Measurements from ENCODE around the gene MED27. TPM values are rescaled to one million over a fixed set of nuclear protein-coding genes. Genes with fewer than 3 reads are reported as not detected.

Gene MED27
- total RNA-seq, 1 experiment from 2014 or later = 24.4 TPM

DNA sequence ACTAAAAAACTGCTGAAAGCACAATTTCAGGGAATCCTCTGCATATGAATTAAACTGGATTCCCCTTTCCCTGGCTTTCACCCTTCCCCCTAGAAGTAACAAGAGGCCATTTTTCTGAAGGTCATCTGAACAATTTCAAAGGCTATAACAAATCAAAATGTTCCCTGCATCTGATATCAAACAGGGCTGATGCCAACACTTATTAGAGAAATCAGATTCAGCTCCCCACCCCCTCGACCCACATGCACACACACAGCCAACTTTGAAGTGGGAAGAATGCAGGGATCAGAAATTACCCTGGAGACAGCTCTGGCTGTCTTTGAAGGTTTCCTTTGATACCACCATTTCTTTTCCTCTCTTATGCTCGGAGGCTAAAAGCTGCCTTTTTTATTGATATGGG is 190.7 kb downstream of the MED27 start:
- intact Hi-C loops (cut with micrococcal nuclease; ENCODE audit: unreplicated experiment) (no loop called here), in situ Hi-C loops (cut with HindIII; ENCODE audit: low pct_unique_long_range_greater_than_20kb, low sequenced_read_pairs) (no loop called here)
- ChIA-PET POLR2A (no interaction called here), CTCF (no interaction called here)
- H3K4me3 ChIP-seq (ENCODE audit: low read depth in 2 of 2, low read length in 2 of 2) = no peak overlapping the region
- no peak for DNase-seq (ENCODE audit: low read depth, low spot score)
- no peaks in the 10 kb centered on the region for H3K36me3 ChIP-seq (ENCODE audit: control insufficient read depth, insufficient read depth, low read length)
- H3K27ac ChIP-seq (ENCODE audit: low read length) = no peak overlapping the region
- H3K4me1 ChIP-seq (ENCODE audit: control insufficient read depth, insufficient read depth, low read length) = no peaks in the 10 kb centered on the region; the same call in 1 of the 2 replicates
- BruUV-seq (replicated peaks) = no TSS peak
- H3K9me3 ChIP-seq (ENCODE audit: control insufficient read depth, insufficient read depth, low read depth, low read length) = no peaks in the 10 kb centered on the region
- TF ChIP-seq, protein P1, sequence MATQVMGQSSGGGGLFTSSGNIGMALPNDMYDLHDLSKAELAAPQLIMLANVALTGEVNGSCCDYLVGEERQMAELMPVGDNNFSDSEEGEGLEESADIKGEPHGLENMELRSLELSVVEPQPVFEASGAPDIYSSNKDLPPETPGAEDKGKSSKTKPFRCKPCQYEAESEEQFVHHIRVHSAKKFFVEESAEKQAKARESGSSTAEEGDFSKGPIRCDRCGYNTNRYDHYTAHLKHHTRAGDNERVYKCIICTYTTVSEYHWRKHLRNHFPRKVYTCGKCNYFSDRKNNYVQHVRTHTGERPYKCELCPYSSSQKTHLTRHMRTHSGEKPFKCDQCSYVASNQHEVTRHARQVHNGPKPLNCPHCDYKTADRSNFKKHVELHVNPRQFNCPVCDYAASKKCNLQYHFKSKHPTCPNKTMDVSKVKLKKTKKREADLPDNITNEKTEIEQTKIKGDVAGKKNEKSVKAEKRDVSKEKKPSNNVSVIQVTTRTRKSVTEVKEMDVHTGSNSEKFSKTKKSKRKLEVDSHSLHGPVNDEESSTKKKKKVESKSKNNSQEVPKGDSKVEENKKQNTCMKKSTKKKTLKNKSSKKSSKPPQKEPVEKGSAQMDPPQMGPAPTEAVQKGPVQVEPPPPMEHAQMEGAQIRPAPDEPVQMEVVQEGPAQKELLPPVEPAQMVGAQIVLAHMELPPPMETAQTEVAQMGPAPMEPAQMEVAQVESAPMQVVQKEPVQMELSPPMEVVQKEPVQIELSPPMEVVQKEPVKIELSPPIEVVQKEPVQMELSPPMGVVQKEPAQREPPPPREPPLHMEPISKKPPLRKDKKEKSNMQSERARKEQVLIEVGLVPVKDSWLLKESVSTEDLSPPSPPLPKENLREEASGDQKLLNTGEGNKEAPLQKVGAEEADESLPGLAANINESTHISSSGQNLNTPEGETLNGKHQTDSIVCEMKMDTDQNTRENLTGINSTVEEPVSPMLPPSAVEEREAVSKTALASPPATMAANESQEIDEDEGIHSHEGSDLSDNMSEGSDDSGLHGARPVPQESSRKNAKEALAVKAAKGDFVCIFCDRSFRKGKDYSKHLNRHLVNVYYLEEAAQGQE (IDR thresholded peaks at IDR 0.05; ENCODE audit: insufficient read depth in 1 of 2, low read depth in 2 of 2, low read length in 1 of 2) = no peak
- TF ChIP-seq POLR2AphosphoS5 (IDR thresholded peaks at IDR 0.05; ENCODE audit: low read depth, low read length) (no peak), TCF7L2 (IDR thresholded peaks at IDR 0.05; ENCODE audit: low read depth, low read length) (no peak), SIN3A (IDR thresholded peaks at IDR 0.05; ENCODE audit: borderline replicate concordance, insufficient read depth, low read depth, low read length) (no peak)
- TF ChIP-seq, protein P2, sequence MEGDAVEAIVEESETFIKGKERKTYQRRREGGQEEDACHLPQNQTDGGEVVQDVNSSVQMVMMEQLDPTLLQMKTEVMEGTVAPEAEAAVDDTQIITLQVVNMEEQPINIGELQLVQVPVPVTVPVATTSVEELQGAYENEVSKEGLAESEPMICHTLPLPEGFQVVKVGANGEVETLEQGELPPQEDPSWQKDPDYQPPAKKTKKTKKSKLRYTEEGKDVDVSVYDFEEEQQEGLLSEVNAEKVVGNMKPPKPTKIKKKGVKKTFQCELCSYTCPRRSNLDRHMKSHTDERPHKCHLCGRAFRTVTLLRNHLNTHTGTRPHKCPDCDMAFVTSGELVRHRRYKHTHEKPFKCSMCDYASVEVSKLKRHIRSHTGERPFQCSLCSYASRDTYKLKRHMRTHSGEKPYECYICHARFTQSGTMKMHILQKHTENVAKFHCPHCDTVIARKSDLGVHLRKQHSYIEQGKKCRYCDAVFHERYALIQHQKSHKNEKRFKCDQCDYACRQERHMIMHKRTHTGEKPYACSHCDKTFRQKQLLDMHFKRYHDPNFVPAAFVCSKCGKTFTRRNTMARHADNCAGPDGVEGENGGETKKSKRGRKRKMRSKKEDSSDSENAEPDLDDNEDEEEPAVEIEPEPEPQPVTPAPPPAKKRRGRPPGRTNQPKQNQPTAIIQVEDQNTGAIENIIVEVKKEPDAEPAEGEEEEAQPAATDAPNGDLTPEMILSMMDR (IDR thresholded peaks at IDR 0.05) = no peak
- no peak for ATAC-seq
- H3K27me3 ChIP-seq (ENCODE audit: control insufficient read depth, insufficient read depth, low read length) = no peaks in the 10 kb centered on the region

DNA sequence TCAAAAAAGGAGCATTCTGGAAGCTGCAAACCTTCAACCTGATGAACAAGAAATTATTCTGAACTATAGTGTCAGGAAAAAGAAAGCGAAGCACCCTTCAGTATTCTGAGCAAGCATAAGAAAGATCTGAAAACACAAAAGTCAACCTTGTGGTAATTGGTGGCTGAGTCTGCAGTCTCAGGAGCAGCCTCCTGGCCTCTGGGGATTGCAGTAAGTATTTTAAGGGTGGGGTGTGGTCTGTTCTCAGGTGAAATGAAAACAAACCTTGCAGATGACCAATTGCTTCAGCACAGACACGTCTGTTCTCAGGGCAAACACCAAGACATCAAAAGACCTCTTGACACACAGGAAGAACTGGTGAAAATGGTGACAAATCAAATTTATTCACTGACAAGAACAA is 192.0 kb downstream of the MED27 start:
- Histone ChIP-seq H3K27ac (ENCODE audit: low read length) (no peak overlapping the region), H3K4me1 (ENCODE audit: control insufficient read depth, insufficient read depth, low read length) (no peaks in the 10 kb centered on the region), H3K9me3 (ENCODE audit: control insufficient read depth, insufficient read depth, low read depth, low read length) (no peaks in the 10 kb centered on the region), H3K36me3 (ENCODE audit: control insufficient read depth, insufficient read depth, low read length) (no peaks in the 10 kb centered on the region), H3K4me3 (ENCODE audit: low read depth in 2 of 2, low read length in 2 of 2) (no peak overlapping the region), H3K27me3 (ENCODE audit: control insufficient read depth, insufficient read depth, low read length) (no peaks in the 10 kb centered on the region)
- intact Hi-C loops (cut with micrococcal nuclease; ENCODE audit: unreplicated experiment) (no loop called here), in situ Hi-C loops (cut with HindIII; ENCODE audit: low pct_unique_long_range_greater_than_20kb, low sequenced_read_pairs) (no loop called here)
- BruUV-seq (replicated peaks) = no TSS peak
- ATAC-seq (no peak), DNase-seq (ENCODE audit: low read depth, low spot score) (no peak)
- ChIA-PET CTCF (no interaction called here), POLR2A (no interaction called here)
- TF ChIP-seq, protein P2 (IDR thresholded peaks at IDR 0.05) = no peak
- TF ChIP-seq POLR2AphosphoS5 (IDR thresholded peaks at IDR 0.05; ENCODE audit: low read depth, low read length) (no peak), SIN3A (IDR thresholded peaks at IDR 0.05; ENCODE audit: borderline replicate concordance, insufficient read depth, low read depth, low read length) (no peak), TCF7L2 (IDR thresholded peaks at IDR 0.05; ENCODE audit: low read depth, low read length) (no peak)
- TF ChIP-seq, protein P1 (IDR thresholded peaks at IDR 0.05; ENCODE audit: insufficient read depth in 1 of 2, low read depth in 2 of 2, low read length in 1 of 2) = no peak

Data from Panc1 (cell line).